Stimulated activated CD4-positive, alpha-beta T cell treated with anti-CD3 and anti-CD28 coated beads, Interleukin-2, amount 100 ng/mL, for 48 hours (primary cell): ENCODE results near the gene ATP6V0C.
A peak's percentile ranks its signal among the peaks of the same experiment; 100 is the strongest.

Experiments used
- DNase-seq, 2 donors: peaks; one replicate each; pipeline ENCODE4 v3.0.0-alpha.2; 2020

The ATP6V0C gene

DNA sequence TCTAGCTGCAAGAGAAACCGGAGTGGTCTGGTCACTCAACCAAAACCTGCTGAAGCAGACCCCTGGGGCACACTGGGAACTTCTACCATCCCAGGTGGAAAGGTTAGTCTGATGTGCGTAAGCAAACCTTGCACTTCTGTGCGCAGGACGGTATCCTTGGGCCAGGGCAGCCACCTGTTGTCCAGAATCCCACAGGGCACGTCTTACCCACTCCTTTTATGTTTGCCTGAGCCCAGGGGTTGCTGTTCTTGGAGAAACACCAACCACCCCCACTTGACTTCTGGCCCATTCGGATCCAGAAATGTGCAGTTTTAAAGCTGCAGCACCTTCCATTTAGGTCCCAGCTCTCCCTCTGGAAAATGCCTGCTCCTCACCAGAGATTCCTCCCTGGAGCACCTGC, 20.1 kb upstream of the ATP6V0C start:
- DNase-seq = no peak

DNA sequence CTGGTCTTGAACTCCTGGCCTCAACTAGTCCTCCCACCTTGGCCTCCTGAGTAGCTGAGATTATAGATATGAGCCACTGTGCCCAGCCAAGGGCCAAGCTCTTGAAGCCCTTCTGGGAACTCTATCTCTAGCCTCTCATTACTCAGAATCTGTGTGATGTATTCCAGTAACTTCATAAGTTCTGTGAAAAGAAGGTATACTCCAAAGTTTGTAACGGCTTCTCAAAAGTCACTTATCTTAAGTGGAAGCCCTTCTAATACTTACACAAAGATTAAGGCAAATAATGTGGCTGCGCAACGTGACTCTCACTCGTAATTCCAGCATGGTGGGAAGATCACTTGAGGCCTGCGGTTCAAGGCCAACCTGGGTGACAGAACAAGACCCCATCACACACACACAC, 19.1 kb upstream of the ATP6V0C start:
- DNase-seq = no peak

DNA sequence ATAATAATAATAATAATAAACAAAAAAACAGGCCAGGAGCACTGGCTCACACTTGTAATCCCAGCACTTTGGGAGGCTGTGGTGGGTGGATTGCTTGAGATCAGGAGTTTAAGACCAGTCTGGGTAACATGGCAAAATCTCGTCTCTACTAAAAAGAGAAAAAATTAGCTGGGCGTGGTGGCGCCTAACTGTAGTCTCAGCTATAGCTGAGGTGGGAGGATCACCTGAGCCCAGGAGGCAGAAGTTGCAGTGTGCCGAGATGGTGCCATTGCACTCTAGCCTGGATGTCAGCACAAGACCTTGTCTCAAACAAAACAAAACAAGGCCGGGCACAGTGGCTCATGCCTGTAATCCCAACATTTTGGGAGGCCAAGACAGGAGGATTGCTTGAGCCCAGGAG, 18.7 kb upstream of the ATP6V0C start:
- DNase-seq = no peak

DNA sequence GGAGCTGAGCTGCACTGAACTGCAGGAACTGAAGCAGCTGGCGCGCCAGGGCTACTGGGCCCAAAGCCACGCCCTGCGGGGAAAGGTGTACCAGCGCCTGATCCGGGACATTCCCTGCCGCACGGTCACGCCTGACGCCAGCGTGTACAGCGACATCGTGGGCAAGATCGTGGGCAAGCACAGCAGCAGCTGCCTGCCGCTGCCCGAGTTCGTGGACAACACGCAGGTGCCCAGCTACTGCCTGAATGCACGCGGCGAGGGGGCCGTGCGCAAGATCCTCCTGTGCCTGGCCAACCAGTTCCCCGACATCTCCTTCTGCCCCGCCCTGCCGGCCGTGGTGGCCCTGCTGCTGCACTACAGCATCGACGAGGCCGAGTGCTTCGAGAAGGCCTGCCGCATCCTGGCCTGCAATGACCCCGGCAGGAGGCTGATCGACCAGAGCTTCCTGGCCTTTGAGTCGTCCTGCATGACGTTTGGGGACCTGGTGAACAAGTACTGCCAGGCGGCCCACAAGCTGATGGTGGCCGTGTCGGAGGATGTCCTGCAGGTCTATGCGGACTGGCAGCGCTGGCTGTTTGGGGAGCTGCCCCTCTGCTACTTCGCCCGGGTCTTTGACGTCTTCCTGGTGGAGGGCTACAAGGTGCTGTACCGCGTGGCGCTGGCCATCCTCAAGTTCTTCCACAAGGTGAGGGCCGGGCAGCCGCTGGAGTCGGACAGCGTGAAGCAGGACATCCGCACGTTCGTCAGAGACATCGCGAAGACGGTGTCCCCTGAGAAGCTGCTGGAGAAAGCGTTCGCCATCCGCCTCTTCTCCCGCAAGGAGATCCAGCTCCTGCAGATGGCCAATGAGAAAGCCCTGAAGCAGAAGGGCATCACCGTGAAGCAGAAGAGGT, 17.3 kb upstream of the ATP6V0C start:
- no peak for DNase-seq

DNA sequence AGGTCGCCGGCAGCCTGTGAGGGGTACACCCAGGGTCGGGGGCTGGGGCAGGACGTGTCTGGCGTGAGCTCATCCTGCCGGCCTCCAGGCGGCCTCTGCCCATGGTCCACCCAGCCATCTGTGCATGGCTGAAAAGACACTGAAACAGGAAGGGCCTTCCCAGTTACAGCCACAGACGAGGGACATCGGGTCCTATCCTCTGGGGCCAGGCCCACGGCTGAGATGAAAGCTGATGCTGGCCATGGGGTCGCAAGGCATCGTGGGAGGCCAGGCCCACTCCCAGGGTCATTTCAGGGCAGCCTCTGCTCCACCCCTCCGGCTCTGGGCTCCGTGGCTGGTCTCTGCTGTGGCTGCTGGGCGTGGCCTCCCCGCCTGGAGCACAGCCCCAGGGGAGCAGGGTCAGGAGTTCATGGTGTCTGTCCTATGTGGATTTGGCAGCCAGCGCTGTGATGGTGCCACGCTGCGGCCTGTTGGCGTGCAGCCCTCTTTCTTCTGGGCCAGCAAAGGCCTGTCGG, 16.6 kb upstream of the ATP6V0C start:
- no peak for DNase-seq

DNA sequence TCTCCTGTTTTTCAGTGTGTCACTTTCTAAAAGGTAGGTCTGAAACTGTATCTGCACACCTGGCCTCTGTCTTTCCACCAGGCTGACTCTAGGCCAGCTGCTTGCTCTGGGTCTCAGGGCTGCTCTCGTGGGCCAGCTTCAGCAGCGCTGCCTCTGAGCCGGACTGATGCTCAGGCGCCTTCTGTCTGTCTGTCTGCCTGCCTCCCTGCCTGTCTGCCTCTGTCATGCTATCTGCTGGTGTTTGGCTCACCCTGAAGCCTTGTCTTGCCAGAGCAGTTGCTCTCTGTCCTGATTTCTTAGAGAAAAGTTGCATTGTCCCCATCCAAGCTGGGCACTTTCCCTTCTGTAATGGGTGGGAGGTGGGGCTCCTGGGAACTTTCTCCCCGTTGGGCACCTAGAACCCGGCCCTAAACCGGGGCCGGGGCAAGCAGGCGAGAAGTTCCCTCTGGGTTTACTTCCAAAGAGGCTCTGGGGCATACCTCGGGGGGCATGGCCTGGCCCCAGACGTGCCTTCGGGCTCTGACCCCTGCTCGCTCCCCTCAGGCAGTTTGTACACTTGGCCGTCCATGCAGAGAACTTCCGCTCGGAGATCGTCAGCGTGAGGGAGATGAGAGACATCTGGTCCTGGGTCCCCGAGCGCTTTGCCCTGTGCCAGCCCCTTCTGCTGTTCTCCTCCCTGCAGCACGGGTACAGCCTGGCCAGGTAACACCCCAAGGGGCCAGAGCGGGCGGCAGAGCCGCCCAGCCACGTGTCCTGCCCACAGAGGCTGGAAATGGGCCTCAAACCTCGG, 15.9 kb upstream of the ATP6V0C start:
- no peak for DNase-seq

DNA sequence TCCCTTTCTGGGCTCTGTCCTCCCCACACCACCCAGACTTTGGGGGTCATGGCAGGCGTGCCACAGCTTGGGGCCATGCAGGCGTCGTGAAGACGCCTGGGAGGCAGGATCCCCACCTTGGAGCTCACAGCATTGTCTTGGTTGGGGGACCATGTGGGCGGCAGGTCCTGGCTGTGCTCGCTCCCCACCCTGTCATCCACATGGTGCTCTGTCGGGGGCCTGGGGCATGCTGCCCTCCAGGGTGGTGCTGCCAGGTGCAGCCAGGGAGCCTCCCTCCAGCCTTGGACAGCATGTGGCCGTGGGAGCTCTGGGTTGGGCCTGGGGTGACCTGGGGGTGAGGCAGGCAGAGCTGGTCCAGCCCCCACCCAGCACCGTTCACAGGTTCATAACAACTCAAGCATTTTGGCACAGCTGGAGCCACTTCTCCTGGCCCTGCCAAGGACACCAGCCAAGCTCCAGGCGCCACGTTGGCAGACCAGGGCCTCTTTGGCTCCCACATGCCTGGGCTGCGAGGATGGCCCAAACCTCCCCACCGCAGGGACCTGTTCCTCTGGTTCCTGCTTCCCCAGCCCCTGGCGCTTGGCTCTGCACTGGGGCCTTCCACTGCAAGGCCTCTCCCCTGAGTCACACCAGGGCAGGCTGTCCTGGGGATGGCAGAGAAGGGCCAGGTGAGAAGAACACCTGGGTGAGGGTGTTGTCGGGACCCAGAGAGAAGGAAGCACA, 15.1 kb upstream of the ATP6V0C start:
- DNase-seq = no peak

DNA sequence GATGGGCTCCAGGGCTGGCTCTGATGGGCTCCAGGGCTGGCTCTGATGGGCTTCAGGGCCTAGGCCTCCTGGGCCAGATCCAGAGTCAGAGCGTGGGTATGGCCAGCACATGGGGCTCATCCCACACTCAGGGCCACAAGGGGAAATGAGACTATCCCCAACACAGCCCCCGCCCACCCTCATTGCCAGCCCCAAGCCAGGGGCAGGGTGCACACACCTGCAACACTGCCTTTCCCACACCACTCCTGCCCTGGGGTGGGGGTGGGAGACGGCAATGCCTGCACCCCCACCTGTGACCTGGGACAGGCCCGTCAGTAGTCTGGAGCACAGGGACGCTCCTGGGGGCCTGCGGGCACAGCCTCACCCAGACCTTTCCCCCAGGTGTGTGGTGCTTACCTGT, 14.3 kb upstream of the ATP6V0C start:
- no peak for DNase-seq

DNA sequence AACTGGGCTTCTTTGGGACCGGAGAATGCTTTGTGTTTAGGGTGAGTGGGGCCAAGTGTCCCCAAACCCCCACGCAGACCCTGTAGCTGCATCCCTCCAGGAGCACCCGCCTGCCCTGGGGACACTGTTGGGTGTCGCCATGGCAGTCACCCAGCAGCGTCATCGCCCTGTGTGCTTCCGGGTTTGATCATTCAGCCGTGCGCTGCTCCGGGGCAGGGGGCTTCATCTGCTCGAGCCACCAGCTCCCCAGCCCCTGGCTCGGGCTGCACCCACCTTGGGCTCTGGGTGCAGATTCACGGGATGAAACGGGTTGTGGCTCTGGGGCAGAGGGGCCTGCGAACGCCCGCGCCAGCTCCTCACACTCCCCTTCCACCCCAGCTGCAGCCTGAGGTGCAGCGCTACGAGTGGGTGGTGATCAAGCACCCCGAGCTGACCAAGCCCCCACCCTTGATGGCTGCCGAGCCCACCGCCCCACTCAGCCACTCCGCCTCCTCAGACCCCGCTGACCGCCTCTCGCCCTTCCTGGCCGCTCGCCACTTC, 13.8 kb upstream of the ATP6V0C start:
- DNase-seq = no peak

DNA sequence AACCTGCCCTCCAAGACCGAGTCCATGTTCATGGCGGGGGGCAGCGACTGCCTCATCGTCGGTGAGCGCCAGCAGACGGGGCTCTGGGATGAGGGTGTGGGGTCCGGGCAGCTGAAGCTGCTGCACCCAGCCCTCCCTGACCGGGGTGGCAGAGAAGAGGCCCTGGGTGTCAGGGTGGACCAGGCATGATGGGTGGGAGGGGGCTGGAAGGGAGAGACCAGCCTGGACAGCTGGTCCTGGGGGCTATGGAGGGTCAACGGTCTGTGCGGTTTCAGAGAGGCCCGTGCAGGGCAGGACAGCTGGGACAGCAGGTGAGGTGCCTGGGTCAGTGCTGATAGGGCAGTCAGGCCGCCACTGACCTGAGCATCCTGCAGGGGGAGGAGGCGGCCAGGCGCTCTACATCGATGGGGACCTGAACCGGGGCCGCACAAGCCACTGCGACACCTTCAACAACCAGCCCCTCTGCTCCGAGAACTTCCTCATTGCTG, 13.3 kb upstream of the ATP6V0C start:
- no peak for DNase-seq

DNA sequence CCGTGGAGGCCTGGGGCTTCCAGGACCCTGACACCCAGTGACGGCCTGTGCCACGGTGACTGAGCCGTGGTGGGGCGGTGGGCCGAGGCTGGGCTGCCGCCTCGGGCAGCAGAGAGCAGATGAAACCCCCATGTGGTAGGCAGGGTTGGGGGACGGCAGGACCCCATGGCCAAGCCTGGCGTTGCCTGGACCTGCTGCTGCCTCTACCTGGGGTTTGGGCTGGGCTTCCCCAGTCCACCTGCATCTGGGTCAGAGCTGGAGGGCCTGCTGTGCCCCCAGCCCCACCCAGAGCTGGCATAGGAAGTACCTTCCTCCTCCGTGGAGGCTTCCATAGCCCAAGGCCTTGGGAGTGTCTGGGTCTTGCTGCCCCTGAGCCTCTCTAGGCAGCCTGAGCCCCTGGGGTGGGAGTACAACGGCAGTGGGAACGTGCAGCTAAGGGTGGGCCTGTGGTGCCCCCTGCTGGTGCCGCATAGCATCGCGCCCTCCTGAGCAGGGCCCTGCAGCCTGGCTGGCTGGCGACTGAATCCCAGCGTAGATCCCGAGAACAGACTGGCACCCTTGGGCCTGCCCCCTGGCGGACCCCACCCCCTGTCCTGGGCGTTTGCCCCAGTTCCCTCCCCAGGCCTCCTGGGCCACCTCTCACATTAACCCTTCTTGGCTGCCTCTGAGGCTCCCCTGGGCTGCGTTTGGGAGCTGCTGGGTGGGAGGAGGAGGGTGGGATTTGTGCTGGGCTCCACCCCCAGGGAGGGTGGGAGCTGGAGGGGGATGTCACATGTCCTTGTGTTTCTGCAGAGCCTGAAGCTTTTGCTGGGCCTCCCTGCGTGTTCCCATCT, 12.6 kb upstream of the ATP6V0C start:
- peak; percentile 78 to 86 for DNase-seq

DNA sequence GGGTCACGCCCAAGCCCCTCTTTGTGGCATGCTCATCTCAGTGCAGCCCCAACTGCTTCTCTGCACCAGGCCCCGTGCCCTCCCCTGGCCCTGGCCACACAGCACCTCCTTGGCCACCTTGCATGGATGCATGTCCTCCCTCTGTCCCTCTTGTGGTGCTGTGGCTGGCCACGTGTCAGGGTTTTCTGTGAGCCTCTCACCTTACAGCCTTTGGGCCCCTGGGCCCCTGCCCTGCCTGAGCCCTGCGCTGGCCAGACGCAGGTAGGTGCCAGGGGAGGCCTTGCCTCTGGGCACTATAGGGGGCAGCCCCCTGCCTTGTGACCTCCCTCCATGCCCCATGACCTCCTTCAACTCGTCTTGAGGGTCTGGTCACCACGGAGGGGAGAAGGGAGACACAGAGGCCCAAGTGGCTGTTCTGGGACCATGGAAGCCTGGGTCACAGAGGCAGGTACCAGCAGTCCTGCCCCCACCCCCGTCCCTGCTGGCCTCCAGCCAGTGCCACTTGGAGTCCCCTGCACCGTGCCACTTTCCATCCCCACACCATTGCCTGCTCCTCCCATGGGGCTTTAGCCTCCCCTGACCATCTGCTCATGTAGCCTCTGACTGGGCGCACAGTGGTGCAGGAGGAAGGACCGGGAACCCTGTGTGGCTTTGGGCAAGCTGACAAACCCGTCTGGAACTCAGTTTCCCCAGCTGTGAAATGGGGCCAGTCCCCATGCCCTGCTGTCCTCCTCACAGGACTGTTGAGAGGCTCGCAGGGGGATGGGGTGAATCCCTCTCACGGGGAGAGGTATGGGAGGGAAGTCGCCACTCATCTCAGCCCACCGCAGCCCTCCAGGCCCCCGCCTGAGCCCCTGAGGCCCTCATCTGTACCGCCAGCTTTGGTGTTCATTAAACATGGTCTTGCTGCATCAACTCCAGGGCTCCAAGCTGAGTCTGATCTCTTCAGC, 11.5 kb upstream of the ATP6V0C start:
- no peak for DNase-seq

DNA sequence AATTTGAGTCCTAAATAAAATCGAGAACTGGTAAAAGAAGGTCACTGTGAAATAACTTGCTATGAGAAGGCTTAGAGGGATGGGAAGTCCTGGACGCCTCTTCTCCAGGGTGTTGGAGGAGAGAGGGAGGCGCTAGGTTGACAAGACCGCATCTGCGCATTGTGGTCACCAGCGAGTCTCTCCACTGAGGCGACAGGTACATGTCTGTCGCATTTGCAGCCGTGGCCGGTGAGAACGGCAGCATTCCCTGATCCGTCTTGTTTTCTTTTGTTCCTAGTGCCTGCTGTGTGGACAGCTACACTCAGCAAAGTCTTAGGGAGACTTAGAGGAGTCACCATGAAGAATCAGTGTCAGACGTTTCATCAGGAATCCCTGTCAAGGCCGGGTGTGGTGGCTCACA, 8.1 kb upstream of the ATP6V0C start:
- DNase-seq = no peak

DNA sequence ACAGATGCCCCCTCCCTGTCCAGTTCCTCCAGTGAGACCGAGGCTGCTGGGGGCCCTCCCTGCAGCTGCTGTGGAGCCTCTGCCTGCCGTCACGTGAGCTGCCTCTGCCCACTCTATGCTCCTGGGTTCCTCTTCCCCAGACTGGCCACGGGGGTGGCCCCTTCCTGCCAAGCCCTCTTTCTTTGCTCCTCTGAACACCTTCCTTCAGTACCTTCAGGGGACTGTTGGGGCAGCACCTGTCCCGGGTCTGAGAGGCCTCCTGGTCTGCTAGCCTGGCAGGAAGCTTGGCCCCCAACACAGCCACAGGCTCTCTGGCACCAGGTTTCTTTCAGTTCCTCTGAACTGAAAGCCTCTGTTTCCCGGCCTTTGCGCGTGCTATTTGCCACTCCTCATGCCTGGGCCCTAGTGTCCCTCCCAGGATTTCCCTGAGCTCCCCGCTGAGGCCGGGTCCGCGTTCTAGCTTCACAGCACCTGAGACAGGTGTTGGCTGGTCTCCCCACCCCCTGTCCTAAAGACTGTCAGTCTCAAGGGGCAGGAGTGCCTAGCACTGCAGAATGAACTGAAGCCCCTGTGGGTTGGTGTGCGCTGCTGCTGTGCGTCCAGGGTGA, 6.6 kb upstream of the ATP6V0C start:
- DNase-seq = no peak

DNA sequence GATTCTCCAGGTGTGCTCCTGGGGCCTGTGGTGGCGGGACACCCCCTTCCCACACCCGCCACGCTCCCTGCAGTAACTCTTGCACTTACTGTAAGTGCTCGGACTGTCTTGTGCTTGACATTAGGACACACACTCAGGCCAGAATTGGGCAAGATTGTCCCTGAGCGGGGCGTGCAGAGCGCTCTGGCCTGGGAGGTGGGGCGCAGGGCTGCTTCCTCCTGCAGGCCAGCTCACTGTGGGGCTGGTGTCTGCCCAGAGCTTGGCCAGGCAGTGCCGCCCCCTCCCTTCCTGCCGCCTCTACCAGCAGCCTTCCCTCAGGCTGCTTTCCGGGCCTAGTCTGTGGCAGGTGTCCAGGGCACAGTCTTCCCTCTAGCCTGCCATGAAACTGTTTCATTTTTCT, 6.1 kb upstream of the ATP6V0C start:
- no peak for DNase-seq

DNA sequence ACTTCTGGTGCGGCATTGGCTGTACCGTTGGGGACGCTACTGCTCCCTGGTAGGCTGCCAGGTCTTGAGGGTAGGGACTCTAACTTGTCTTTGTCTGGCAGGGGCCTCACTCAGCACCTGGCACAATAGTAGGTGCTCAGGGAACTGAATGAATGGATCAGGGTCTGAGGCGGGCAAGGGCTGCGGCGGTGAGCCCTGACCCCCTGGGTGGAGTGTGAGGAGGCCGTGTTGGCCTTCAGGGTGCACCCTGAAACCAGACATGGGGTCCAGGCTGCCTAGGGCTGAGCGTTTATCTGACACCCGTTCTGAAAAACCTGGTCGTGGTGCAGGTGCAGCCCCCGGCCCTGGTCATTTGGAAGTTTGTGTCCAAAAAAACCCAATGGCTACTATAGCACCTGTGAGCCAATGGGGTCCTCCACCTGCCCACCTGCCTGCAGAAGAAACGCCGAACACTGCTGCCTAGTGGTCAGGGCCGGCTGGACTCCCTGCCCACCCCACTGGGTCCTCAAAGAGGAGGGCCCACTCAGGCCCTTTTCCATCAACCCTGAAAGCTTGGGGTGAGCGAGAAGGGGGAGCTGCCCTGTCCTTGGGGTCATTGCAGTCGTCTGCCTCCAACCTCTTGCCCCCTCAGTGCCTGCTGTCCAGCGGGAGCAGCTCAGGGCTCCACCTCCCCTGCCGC, 4.9 kb upstream of the ATP6V0C start:
- DNase-seq = no peak

DNA sequence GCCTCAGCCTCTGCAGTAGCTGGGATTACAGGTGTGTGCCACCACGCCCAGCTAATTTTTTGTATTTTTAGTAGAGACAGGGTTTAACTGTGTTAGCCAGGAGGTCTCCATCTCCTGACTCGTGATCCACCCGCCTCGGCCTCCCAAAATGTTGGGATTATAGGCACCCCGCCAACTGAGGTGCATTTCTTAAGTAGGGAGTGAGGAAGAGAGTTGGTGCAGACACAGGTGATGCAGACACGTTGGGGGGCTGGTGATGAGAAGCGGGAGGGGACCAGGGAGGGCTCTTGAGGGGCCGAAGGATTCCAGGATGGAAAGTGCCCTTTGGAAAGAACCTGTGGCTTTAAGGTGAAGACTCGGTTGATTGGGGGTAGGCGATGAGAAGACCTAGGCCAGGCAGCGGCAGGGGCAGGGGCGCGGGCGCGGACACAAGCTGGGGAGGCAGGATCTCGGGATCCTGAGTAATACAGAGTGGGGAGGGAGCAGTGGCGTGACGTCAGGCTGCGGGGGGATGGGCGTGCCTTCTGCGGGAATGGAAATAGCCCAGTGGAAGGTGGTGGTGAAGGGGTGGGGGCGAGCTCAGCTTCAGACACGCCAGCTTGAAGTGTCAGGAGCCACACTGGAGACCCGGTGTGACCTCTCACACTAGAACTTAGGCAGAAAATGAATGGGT, 2.5 kb upstream of the ATP6V0C start:
- no peak for DNase-seq

DNA sequence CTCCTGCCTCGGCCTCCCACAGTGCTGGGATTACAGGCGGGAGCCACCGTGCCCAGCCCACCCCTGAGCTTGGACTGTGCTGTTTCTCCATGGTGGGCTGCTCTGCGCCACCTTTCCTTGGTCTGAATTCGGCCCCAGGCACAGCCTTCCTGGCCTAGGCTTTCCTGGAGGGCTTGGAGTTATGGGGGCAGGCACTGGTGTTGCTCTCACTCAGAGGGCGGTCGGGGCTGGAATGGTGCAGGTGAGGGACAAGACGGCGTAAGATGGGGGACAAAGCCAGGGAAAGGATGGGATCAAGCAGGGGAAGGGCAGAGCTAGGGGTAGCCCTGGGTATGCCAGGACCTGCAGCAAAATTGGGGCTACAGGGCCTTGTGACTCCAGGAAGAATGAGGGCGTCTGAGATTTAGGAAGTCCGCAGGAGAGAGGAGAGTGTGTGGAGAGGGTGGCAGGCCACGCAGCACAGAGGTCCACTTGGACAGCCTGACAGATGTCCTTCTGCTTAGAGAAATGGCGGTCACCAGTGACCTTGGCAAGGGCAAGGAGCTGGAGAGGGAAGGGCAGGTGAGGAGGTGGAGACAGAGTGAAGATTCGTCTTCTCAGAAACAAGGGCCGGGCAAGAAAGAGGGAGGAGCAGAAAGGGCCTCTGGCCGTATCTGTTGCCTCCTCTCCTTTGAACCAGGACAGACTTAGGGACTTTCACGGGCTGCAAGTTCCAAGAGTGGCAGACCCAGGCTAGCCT, 1.6 kb upstream of the ATP6V0C start:
- no peak for DNase-seq
